Activated B cell treated with CpG ODN at 0.5 μM for 24 hours (primary cell): ENCODE measurements around the gene RHOF. TPM values are rescaled to one million over a fixed set of nuclear protein-coding genes. Genes with fewer than 3 reads are reported as not detected.

Experiments
- ATAC-seq: fragments of 200-7000 bp; cut with Tn5 transposase; one replicate; pipeline ENCODE4 v1.10.0; 2021; ENCODE audit warnings: low read depth, mild to moderate bottlenecking, moderate library complexity
- CTCF ChIA-PET: fragments of 350-600 bp; sonication (Branson Sonifier 250); formaldehyde crosslinking; loops from one replicate; lab custom pipeline; 2021; ENCODE audit warnings: antibody characterized with exemption; lab: Charles Lee
- POLR2A ChIA-PET: fragments of 350-600 bp; sonication (Branson Sonifier 250); formaldehyde crosslinking; loops from one replicate; lab custom pipeline; 2021; ENCODE audit warnings: antibody characterized with exemption; lab: Charles Lee
- DNase-seq: peaks from one replicate; pipeline ENCODE4 v3.0.0; 2022
- H3K27ac Mint-ChIP-seq: one replicate; pipeline ENCODE4 v1.8.0; 2020; ENCODE audit warnings: mixed read lengths
- H3K27me3 Mint-ChIP-seq: one replicate; pipeline ENCODE4 v1.8.0; 2021; ENCODE audit warnings: mixed read lengths
- H3K36me3 Mint-ChIP-seq: one replicate; pipeline ENCODE4 v1.8.0; 2021; ENCODE audit warnings: low read depth, mixed read lengths
- H3K4me1 Mint-ChIP-seq: one replicate; pipeline ENCODE4 v1.8.0; 2021; ENCODE audit warnings: mixed read lengths
- H3K4me3 Mint-ChIP-seq: one replicate; pipeline ENCODE4 v1.8.0; 2020; ENCODE audit warnings: mild to moderate bottlenecking, mixed read lengths
- H3K9me3 Mint-ChIP-seq: one replicate; pipeline ENCODE4 v1.8.0; 2020; ENCODE audit warnings: mixed read lengths
- CTCF ChIP-seq: fragments of 200-600 bp; IDR thresholded peaks from one replicate; pipeline ENCODE4 v1.8.0; 2022; ENCODE audit warnings: antibody characterized with exemption, mild to moderate bottlenecking
- intact Hi-C: fragments of 100-400 bp; cut with micrococcal nuclease; formaldehyde crosslinking; loops from one replicate; pipeline ENCODE4 v1.15.1; 2024
- total RNA-seq: library from RNA; stranded (reverse); gene quantifications from 2 replicates; pipeline ENCODE4 v1.2.3, GENCODE V29; 2022

RHOF gene
- total RNA-seq, 1 donor from 2014 or later: 142 TPM

GRCh38 chr12:121810234-121810817 is 16.8 kb upstream of the RHOF start:
- Mint-ChIP-seq H3K9me3 (no peaks in the 10 kb centered on the region), H3K27ac (no peak overlapping the region), H3K4me1 (peaks cover 64% of the 10 kb centered on the region), H3K36me3 (peaks cover 63% of the 10 kb centered on the region), H3K4me3 (no peak overlapping the region), H3K27me3 (no peaks in the 10 kb centered on the region)
- CTCF ChIA-PET: interaction anchor here (0.9 to 14.3 kb wide), 10 partner anchors 9 to 348 kb away, joined by 3 to 635 read pairs (median 10); partner anchors contain the start of gene RHOF
- no peak for TF ChIP-seq CTCF
- no peak for ATAC-seq
- POLR2A ChIA-PET: interaction anchor here (0.7 to 29.6 kb wide), 2 partner anchors 22 to 252 kb away, joined by 3 to 1155 read pairs; partner anchors contain the start of genes RHOF and SETD1B
- intact Hi-C loops: no loop called here
- DNase-seq: no peak

GRCh38 chr12:121809712-121810116 is 16.2 kb upstream of the RHOF start:
- Mint-ChIP-seq H3K36me3 (peaks cover 57% of the 10 kb centered on the region), H3K4me3 (no peak overlapping the region), H3K4me1 (peaks cover 68% of the 10 kb centered on the region), H3K27ac (no peak overlapping the region), H3K9me3 (no peaks in the 10 kb centered on the region), H3K27me3 (no peaks in the 10 kb centered on the region)
- DNase-seq: no peak
- no peak for ATAC-seq
- CTCF ChIA-PET: interaction anchor here (3.7 to 14.3 kb wide), 2 partner anchors 15 to 28 kb away, joined by 27 to 635 read pairs; partner anchors contain the start of gene RHOF
- no peak for TF ChIP-seq CTCF
- intact Hi-C loops: no loop called here
- POLR2A ChIA-PET: interaction anchor here (29.6 kb wide), 1 partner anchor 22 kb away, joined by 1155 read pairs; the partner anchor contains the start of genes RHOF and SETD1B

GRCh38 chr12:121808623-121809022 is 15.1 kb upstream of the RHOF start:
- peaks cover 53% of the 10 kb centered on the region for H3K36me3 Mint-ChIP-seq
- H3K27me3 Mint-ChIP-seq: no peaks in the 10 kb centered on the region
- ATAC-seq: no peak
- H3K27ac Mint-ChIP-seq: peak overlapping the region; percentile 6
- intact Hi-C loops: no loop called here
- TF ChIP-seq CTCF: no peak
- DNase-seq: no peak
- POLR2A ChIA-PET: interaction anchor here (29.6 kb wide), 1 partner anchor 21 kb away, joined by 1155 read pairs; the partner anchor contains the start of genes RHOF and SETD1B
- CTCF ChIA-PET: interaction anchor here (14.3 kb wide), 1 partner anchor 14 kb away, joined by 635 read pairs; the partner anchor contains the start of gene RHOF
- peaks cover 67% of the 10 kb centered on the region for H3K4me1 Mint-ChIP-seq
- no peak overlapping the region for H3K4me3 Mint-ChIP-seq
- H3K9me3 Mint-ChIP-seq: no peaks in the 10 kb centered on the region

- no peak for ATAC-seq
- Mint-ChIP-seq H3K27me3 (no peaks in the 10 kb centered on the region), H3K4me1 (peaks cover 60% of the 10 kb centered on the region), H3K36me3 (peaks cover 51% of the 10 kb centered on the region), H3K9me3 (no peaks in the 10 kb centered on the region), H3K4me3 (peak overlapping the region; percentile 32), H3K27ac (peak overlapping the region; percentile 46)
- intact Hi-C loops: loop anchor here (1.0 kb wide), 1 partner anchor 12 kb away; no protein-coding TSS in a partner anchor
- POLR2A ChIA-PET: interaction anchor here (0.5 to 29.6 kb wide), 5 partner anchors 20 to 1311 kb away, joined by 3 to 1155 read pairs (median 4); partner anchors contain the start of genes RHOF and SETD1B
- CTCF ChIA-PET: interaction anchor here (14.3 kb wide), 1 partner anchor 13 kb away, joined by 635 read pairs; the partner anchor contains the start of gene RHOF
- DNase-seq: no peak
- TF ChIP-seq CTCF: no peak
Observed at GRCh38 chr12:121807642-121808347, 14.3 kb upstream of the RHOF start.
